IMR-90 (cell line): ENCODE results near the gene NINJ2. TPM values are rescaled to one million over a fixed set of nuclear protein-coding genes. Genes with fewer than 3 reads are reported as not detected.

Experiments used
- ATAC-seq: fragments of 200-7000 bp; cut with Tn5 transposase; 2 replicates; pipeline ENCODE4 v1.9.1; 2020; ENCODE audit warnings: low read depth, mild to moderate bottlenecking, moderate library complexity
- BruUV-seq: library from RNA; stranded (reverse); fragments of 400-500 nt; replicated peaks from 2 replicates; lab custom pipeline; 2021; lab: Mats Ljungman, UMichigan
- CTCF ChIA-PET: fragments of 300-600 bp; formaldehyde crosslinking; extraction: SDS; loops from one replicate; lab custom pipeline; 2021; ENCODE audit warnings: antibody characterized with exemption; lab: Yijun Ruan, JAX
- POLR2A ChIA-PET: fragments of 300-600 bp; sonication (Branson Sonifier 250); formaldehyde crosslinking; loops from one replicate; lab custom pipeline; 2022; ENCODE audit warnings: antibody characterized with exemption; ENCODE audit not compliant: unreplicated experiment; lab: Charles Lee
- DNase-seq: peaks from one replicate; pipeline ENCODE4 v3.0.0; 2013
- H2AFZ ChIP-seq: replicated peaks from 2 replicates; pipeline ENCODE3; 2013; ENCODE audit warnings: low read length, mild to moderate bottlenecking; ENCODE audit not compliant: poor library complexity
- H2AK5ac ChIP-seq: 2 replicates; pipeline ENCODE4 v1.6.1; 2013; ENCODE audit warnings: low read depth, low read length, inconsistent platforms
- H2AK9ac ChIP-seq: replicated peaks from 2 replicates; pipeline ENCODE3; 2013; ENCODE audit warnings: mild to moderate bottlenecking, low read depth, low read length, moderate library complexity; ENCODE audit not compliant: poor library complexity
- H2BK120ac ChIP-seq: 2 replicates; pipeline ENCODE4 v1.6.1; 2013; ENCODE audit warnings: low read depth, low read length, inconsistent platforms
- H2BK15ac ChIP-seq: 3 replicates; pipeline ENCODE4 v1.6.1; 2013; ENCODE audit warnings: low read depth, low read length, inconsistent platforms
- H2BK20ac ChIP-seq: 2 replicates; pipeline ENCODE4 v1.6.1; 2013; ENCODE audit warnings: low read depth, mild to moderate bottlenecking, inconsistent platforms, low read length, moderate library complexity
- H2BK5ac ChIP-seq: 2 replicates; pipeline ENCODE4 v1.6.1; 2013; ENCODE audit warnings: mild to moderate bottlenecking, low read depth, low read length, inconsistent platforms; ENCODE audit not compliant: poor library complexity, severe bottlenecking
- H3K14ac ChIP-seq: replicated peaks from 2 replicates; pipeline ENCODE4 v1.6.1; 2013; ENCODE audit warnings: low read depth, low read length, inconsistent platforms
- H3K18ac ChIP-seq: 2 replicates; pipeline ENCODE4 v1.6.1; 2013; ENCODE audit warnings: low read depth, low read length, control low read depth
- H3K23ac ChIP-seq: 2 replicates; pipeline ENCODE4 v1.6.1; 2013; ENCODE audit warnings: low read depth, low read length, inconsistent platforms
- H3K27ac ChIP-seq: 2 replicates; pipeline ENCODE4 v1.5.1; 2013; ENCODE audit warnings: mild to moderate bottlenecking, control low read depth, low read length; ENCODE audit not compliant: insufficient read depth
- H3K27me3 ChIP-seq: 2 replicates; pipeline ENCODE4 v1.6.1; 2013; ENCODE audit warnings: low read length; ENCODE audit not compliant: control insufficient read depth, insufficient read depth
- H3K36me3 ChIP-seq: 2 replicates; pipeline ENCODE4 v1.6.1; 2013; ENCODE audit warnings: low read length, mixed read lengths; ENCODE audit not compliant: control insufficient read depth, insufficient read depth
- H3K4ac ChIP-seq: 2 replicates; pipeline ENCODE4 v1.6.1; 2013; ENCODE audit warnings: low read depth, low read length, inconsistent platforms
- H3K4me1 ChIP-seq: 2 replicates; pipeline ENCODE4 v1.6.1; 2013; ENCODE audit warnings: low read length, mixed read lengths; ENCODE audit not compliant: control insufficient read depth, insufficient read depth
- H3K4me2 ChIP-seq: 2 replicates; pipeline ENCODE4 v1.6.1; 2013; ENCODE audit warnings: low read depth, mild to moderate bottlenecking, control low read depth, low read length, moderate library complexity
- H3K4me3 ChIP-seq: 2 replicates; pipeline ENCODE4 v1.5.1; 2013; ENCODE audit warnings: low read depth, mild to moderate bottlenecking, control low read depth, low read length, moderate library complexity; ENCODE audit not compliant: insufficient read depth
- H3K56ac ChIP-seq: 2 replicates; pipeline ENCODE4 v1.6.1; 2013; ENCODE audit warnings: low read length, inconsistent platforms; ENCODE audit not compliant: insufficient read depth; ENCODE audit errors: extremely low read depth
- H3K79me1 ChIP-seq, 2 experiments: 2 replicates each; pipeline ENCODE4 v1.6.1; 2013; ENCODE audit warnings: low read length in 2 of 2, inconsistent platforms in 1 of 2, low read depth in 1 of 2
- H3K9ac ChIP-seq: 2 replicates; pipeline ENCODE4 v1.6.1; 2013; ENCODE audit warnings: low read depth, low read length, control low read depth
- H3K9me1 ChIP-seq: 2 replicates; pipeline ENCODE4 v1.6.1; 2013; ENCODE audit warnings: low read length, inconsistent platforms; ENCODE audit not compliant: insufficient read depth
- H3K9me3 ChIP-seq: 2 replicates; pipeline ENCODE4 v1.6.1; 2013; ENCODE audit warnings: low read length; ENCODE audit not compliant: control insufficient read depth, insufficient read depth
- H4K20me1 ChIP-seq: 2 replicates; pipeline ENCODE4 v1.6.1; 2013; ENCODE audit warnings: low read length, inconsistent platforms; ENCODE audit not compliant: insufficient read depth
- H4K5ac ChIP-seq: 2 replicates; pipeline ENCODE4 v1.6.1; 2013; ENCODE audit warnings: mild to moderate bottlenecking, low read depth, low read length, control low read depth
- H4K8ac ChIP-seq, 2 experiments: 2 replicates each; pipeline ENCODE4 v1.6.1; 2013; ENCODE audit warnings: low read depth in 2 of 2, low read length in 2 of 2, control low read depth in 1 of 2, inconsistent platforms in 1 of 2
- H4K91ac ChIP-seq: 2 replicates; pipeline ENCODE4 v1.6.1; 2013; ENCODE audit warnings: low read depth, low read length, inconsistent platforms; ENCODE audit not compliant: insufficient read depth
- CHD1 ChIP-seq: IDR thresholded peaks from 2 replicates; pipeline ENCODE4 v1.6.1; 2012; ENCODE audit warnings: low read depth, low read length, improper control_type of control experiment
- MAFK ChIP-seq: IDR thresholded peaks from 2 replicates; pipeline ENCODE4 v1.6.1; 2012; ENCODE audit warnings: low read depth, low read length, improper control_type of control experiment
- POLR2A ChIP-seq: IDR thresholded peaks from 2 replicates; pipeline ENCODE4 v1.6.1; 2012; ENCODE audit warnings: mild to moderate bottlenecking, low read depth, low read length
- RAD21 ChIP-seq: IDR thresholded peaks from 2 replicates; pipeline ENCODE4 v1.6.1; 2012; ENCODE audit warnings: low read length, improper control_type of control experiment
- WGBS, 2 experiments: methylation state at CpG; one replicate each; pipeline versions ENCODE4 v1.1.5 to v1.1.7; 2013; ENCODE audit warnings: missing lambda C conversion rate in 2 of 2; ENCODE audit not compliant: insufficient read length in 1 of 2; ENCODE audit errors: extremely low coverage in 2 of 2; 5-methylcytosine and 5-hydroxymethylcytosine counted together
- dilution Hi-C: fragments of 300-500 bp; cut with HindIII; formaldehyde crosslinking; loops from one replicate; pipeline ENCODE4 v1.14.3; 2018; ENCODE audit warnings: low sequenced_read_pairs; ENCODE audit not compliant: unreplicated experiment
- in situ Hi-C: fragments of 300-500 bp; cut with MboI; formaldehyde crosslinking; loops from 3 replicates; pipeline ENCODE4 v1.14.3; 2019; ENCODE audit warnings: low sequenced_read_pairs, inconsistent platforms, mixed read lengths
- intact Hi-C: fragments of 100-400 bp; cut with micrococcal nuclease; formaldehyde crosslinking; loops from 2 replicates; pipeline ENCODE4 v1.10.0; 2022
- polyA plus RNA-seq, 3 experiments: library from polyadenylated mRNA; depleted of rRNA; stranded (reverse); fragments of >200 nt; gene quantifications; 2 replicates each; pipeline ENCODE4 v1.2.3, GENCODE V29; 2012; ENCODE audit warnings: low replicate concordance in 1 of 3
- total RNA-seq: library from RNA; depleted of rRNA; stranded (reverse); fragments of >200 nt; gene quantifications from 2 replicates; pipeline ENCODE4 v1.2.3, GENCODE V29; 2012
- TF ChIP-seq, protein P1 (sequence below): conservative IDR thresholded peaks from 2 replicates; pipeline ENCODE4 v1.5.1; 2012; ENCODE audit warnings: mild to moderate bottlenecking, low read depth, low read length, improper control_type of control experiment

The NINJ2 gene
- total and polyA plus RNA-seq, 2 of the 4 experiments (the other 2 are of a cell fraction): not detected

DNA sequence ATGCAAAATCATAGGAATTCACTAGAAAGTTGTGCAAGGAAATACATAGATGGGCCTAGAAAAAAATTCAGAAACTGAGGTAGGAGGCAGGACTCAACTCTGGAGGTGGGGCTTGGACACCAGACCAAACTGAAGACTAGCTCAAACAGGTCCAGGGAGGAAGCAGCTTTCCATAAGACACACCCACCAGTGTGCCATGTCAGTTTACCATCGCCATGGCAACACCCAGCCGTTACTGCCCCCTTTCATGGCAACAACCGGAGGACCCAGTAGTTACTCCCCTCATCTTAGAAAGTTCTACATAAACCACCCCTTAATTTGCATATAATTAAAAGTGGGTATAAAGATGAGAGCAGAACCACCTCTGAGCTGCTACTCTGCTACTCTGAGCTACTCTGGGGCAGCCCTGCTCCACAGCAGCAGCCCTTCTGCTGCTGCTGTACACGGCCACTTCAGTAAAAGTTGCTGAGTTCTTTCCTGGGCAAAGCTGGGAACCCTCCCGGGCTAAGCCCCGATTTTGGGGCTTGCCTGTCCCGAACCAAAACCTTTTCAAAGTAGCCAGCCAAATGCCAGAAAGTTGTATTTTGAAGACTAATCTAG, 30.8 kb upstream of the NINJ2 start:
- Histone ChIP-seq H2AK5ac (no peak overlapping the region), H3K18ac (no peak overlapping the region), H3K4me2 (no peak overlapping the region), H3K27me3 (no peaks in the 10 kb centered on the region), H4K20me1 (no peaks in the 10 kb centered on the region), H3K14ac (no peak overlapping the region), H3K9ac (no peak overlapping the region), H4K91ac (no peak overlapping the region), H3K56ac (no peak overlapping the region), H3K9me1 (no peaks in the 10 kb centered on the region), H3K36me3 (no peaks in the 10 kb centered on the region), H3K79me1 (no peaks in the 10 kb centered on the region), H3K27ac (no peak overlapping the region), H2AFZ (no peak overlapping the region), H3K9me3 (peaks cover 14% of the 10 kb centered on the region), H3K23ac (no peak overlapping the region), H3K4ac (no peak overlapping the region), H2BK15ac (no peak overlapping the region), H3K4me3 (no peak overlapping the region), H3K4me1 (no peaks in the 10 kb centered on the region), H4K5ac (no peak overlapping the region), H2BK120ac (no peak overlapping the region), H2BK20ac (no peak overlapping the region), H4K8ac (no peak overlapping the region), H2BK5ac (no peak overlapping the region), H2AK9ac (no peak overlapping the region)
- in situ Hi-C loops (no loop called here), intact Hi-C loops (no loop called here), dilution Hi-C loops (no loop called here)
- WGBS, 2 experiments: no CpG with 5 or more reads among the region's 7 CpGs
- CTCF ChIA-PET: interaction anchor here (0.7 kb wide), 1 partner anchor 420 kb away, joined by 3 read pairs; no protein-coding TSS in a partner anchor
- POLR2A ChIA-PET: no interaction called here
- no TSS peak for BruUV-seq
- TF ChIP-seq POLR2A: no peak
- TF ChIP-seq, protein P1, sequence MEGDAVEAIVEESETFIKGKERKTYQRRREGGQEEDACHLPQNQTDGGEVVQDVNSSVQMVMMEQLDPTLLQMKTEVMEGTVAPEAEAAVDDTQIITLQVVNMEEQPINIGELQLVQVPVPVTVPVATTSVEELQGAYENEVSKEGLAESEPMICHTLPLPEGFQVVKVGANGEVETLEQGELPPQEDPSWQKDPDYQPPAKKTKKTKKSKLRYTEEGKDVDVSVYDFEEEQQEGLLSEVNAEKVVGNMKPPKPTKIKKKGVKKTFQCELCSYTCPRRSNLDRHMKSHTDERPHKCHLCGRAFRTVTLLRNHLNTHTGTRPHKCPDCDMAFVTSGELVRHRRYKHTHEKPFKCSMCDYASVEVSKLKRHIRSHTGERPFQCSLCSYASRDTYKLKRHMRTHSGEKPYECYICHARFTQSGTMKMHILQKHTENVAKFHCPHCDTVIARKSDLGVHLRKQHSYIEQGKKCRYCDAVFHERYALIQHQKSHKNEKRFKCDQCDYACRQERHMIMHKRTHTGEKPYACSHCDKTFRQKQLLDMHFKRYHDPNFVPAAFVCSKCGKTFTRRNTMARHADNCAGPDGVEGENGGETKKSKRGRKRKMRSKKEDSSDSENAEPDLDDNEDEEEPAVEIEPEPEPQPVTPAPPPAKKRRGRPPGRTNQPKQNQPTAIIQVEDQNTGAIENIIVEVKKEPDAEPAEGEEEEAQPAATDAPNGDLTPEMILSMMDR: no peak
- TF ChIP-seq CHD1: no peak
- no peak for TF ChIP-seq MAFK
- no peak for TF ChIP-seq RAD21
- no peak for ATAC-seq
- DNase-seq: no peak
